Upper lobe of right lung (tissue), 1 donor: ENCODE measurements around the gene RELT. TPM values are rescaled to one million over a fixed set of nuclear protein-coding genes. Genes with fewer than 3 reads are reported as not detected.

ENCODE experiments used
- ATAC-seq: fragments of 200-7000 bp; cut with Tn5 transposase; one replicate; pipeline ENCODE4 v1.9.1; 2020; ENCODE audit warnings: mild to moderate bottlenecking, moderate library complexity
- DNase-seq: peaks from one replicate; pipeline ENCODE4 v3.0.0-alpha.2; 2020
- H3K27ac ChIP-seq: fragments of 200-600 bp; one replicate; pipeline ENCODE4 v1.8.0; 2022
- H3K27me3 ChIP-seq: fragments of 200-600 bp; one replicate; pipeline ENCODE4 v1.8.0; 2022; ENCODE audit warnings: mild to moderate bottlenecking
- H3K36me3 ChIP-seq: fragments of 200-600 bp; one replicate; pipeline ENCODE4 v1.8.0; 2022
- H3K4me1 ChIP-seq: fragments of 200-600 bp; one replicate; pipeline ENCODE4 v1.8.0; 2022
- H3K4me3 ChIP-seq: fragments of 200-600 bp; one replicate; pipeline ENCODE4 v1.8.0; 2022; ENCODE audit warnings: mild to moderate bottlenecking
- H3K9me3 ChIP-seq: fragments of 200-600 bp; one replicate; pipeline ENCODE4 v1.8.0; 2022
- intact Hi-C: fragments of 100-400 bp; cut with DNase I; formaldehyde crosslinking; loops from one replicate; pipeline ENCODE4 v1.11.0; 2022
- total RNA-seq: library from RNA; stranded (reverse); fragmentation: NEBNext Ultra II Directional; extraction: Animal tissue kit (Norgen Biotek cat#: 25700); gene quantifications from one replicate; pipeline ENCODE4 v1.2.1, GENCODE V29; 2021
- TF ChIP-seq, protein P1 (sequence below): fragments of 200-600 bp; IDR thresholded peaks from one replicate; pipeline ENCODE4 v1.8.0; 2022; ENCODE audit warnings: antibody characterized with exemption
- donor health status: DM: no; HTN: yes; CAD: no; lungs with severe emphysema.

RELT gene
- total RNA-seq, 1 donor from 2014 or later = 11.7 TPM

DNA sequence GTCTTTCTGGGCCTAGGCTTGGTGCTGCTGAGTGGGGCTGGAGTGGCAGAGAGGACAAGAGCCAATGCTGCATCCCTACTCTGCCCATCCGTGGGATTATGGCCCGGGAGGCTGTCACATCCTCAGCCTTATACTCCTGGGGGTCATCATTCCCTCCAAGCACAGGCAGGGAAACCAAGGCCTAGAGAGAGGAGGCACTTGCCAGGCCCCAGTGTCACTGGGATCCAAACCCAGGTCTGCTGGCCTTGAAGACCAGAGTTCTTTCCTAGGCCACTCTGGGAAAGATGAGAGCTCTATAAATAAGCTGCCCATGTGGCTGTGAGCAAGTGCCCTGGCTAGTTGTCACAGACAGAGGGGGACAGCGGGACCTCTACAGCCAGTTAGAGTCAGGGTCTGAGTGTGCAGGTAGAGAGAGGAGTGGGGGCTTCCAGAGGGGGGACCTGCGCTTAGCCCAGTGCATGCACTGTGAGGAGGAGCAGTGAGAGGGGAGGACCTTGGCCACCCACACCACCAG is 4.8 kb downstream of the RELT start:
- H3K27ac ChIP-seq = no peak overlapping the region
- no peak overlapping the region for H3K4me3 ChIP-seq
- no peaks in the 10 kb centered on the region for H3K36me3 ChIP-seq
- H3K4me1 ChIP-seq = peaks cover 45% of the 10 kb centered on the region
- ATAC-seq (no peak), DNase-seq (no peak)
- intact Hi-C loops = no loop called here
- H3K27me3 ChIP-seq = no peaks in the 10 kb centered on the region
- TF ChIP-seq, protein P1, sequence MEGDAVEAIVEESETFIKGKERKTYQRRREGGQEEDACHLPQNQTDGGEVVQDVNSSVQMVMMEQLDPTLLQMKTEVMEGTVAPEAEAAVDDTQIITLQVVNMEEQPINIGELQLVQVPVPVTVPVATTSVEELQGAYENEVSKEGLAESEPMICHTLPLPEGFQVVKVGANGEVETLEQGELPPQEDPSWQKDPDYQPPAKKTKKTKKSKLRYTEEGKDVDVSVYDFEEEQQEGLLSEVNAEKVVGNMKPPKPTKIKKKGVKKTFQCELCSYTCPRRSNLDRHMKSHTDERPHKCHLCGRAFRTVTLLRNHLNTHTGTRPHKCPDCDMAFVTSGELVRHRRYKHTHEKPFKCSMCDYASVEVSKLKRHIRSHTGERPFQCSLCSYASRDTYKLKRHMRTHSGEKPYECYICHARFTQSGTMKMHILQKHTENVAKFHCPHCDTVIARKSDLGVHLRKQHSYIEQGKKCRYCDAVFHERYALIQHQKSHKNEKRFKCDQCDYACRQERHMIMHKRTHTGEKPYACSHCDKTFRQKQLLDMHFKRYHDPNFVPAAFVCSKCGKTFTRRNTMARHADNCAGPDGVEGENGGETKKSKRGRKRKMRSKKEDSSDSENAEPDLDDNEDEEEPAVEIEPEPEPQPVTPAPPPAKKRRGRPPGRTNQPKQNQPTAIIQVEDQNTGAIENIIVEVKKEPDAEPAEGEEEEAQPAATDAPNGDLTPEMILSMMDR = no peak
- H3K9me3 ChIP-seq = no peaks in the 10 kb centered on the region

DNA sequence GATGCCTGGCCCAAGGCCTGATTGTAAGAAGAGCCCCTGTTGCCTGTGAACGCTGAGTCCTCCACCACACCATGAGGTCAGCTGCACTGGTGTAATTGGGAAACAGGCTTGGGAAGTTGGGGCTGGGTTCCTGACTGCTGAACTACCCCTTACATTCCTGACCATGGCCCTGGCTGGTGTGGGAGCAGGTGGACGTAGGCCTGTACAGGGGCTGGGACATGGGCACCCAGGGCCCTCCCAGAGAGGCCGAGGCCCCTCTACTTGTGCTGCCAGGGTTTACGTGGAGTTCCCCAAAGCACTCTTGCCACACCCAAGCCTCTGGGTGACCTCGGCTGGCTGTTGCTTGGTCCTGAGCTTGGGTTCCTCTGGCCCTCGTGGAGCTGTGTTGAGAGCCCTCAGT is 5.4 kb downstream of the RELT start:
- Histone ChIP-seq H3K4me3 (no peak overlapping the region), H3K27ac (peak overlapping the region; percentile 3), H3K9me3 (no peaks in the 10 kb centered on the region), H3K4me1 (peaks cover 45% of the 10 kb centered on the region), H3K27me3 (no peaks in the 10 kb centered on the region), H3K36me3 (no peaks in the 10 kb centered on the region)
- peak; percentile 6 for ATAC-seq
- DNase-seq = no peak
- TF ChIP-seq, protein P1 = no peak
- intact Hi-C loops = no loop called here

DNA sequence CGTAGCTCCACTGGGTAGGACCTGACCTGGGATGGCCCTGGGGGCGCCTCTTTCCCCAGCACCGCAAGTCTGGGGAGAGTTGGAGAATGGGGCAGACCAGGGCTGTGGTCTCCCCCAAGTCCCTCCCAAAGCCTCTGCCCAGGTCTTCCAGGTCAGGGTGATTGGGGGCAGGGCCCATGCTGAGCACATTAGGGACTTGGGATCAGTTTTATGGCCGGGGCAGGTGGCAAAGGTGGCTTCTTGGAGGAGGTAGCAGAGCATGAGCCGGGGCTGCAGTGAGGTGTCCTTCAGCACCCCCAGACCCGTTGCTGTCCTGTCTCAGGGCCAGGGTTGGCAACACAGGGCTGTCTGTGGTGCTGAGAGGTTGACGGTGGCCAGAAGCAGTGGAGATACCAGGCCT is 6.0 kb downstream of the RELT start:
- ATAC-seq (no peak), DNase-seq (no peak)
- Histone ChIP-seq H3K4me3 (no peak overlapping the region), H3K9me3 (no peaks in the 10 kb centered on the region), H3K27me3 (no peaks in the 10 kb centered on the region), H3K27ac (peak overlapping the region; percentile 3), H3K36me3 (no peaks in the 10 kb centered on the region), H3K4me1 (peaks cover 49% of the 10 kb centered on the region)
- intact Hi-C loops = no loop called here
- TF ChIP-seq, protein P1 = no peak

DNA sequence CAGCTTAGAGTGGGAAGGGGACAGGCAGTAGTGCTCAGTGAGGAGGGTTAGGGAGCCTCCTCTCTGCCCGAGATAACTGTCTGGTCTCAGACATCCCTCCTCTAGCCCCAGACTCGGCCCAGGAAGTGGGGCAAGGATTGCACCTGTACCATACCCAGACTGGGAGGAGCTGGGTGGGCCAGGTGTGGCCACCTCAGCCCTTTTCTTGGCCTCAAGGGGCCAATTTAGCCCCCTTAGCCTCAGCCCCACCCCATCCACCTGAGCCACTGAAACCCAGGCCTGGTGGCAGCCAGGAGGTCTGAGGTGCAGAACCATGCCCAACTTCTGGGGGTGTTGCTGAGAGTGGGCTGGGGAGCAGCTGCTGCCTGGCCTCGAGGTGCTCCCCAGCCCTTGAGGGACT is 6.5 kb downstream of the RELT start:
- peak overlapping the region; percentile 6 for H3K27ac ChIP-seq
- H3K9me3 ChIP-seq = no peaks in the 10 kb centered on the region
- ATAC-seq (no peak), DNase-seq (no peak)
- no peaks in the 10 kb centered on the region for H3K36me3 ChIP-seq
- TF ChIP-seq, protein P1 = no peak
- intact Hi-C loops = no loop called here
- H3K4me3 ChIP-seq = no peak overlapping the region
- no peaks in the 10 kb centered on the region for H3K27me3 ChIP-seq
- H3K4me1 ChIP-seq = peaks cover 55% of the 10 kb centered on the region

DNA sequence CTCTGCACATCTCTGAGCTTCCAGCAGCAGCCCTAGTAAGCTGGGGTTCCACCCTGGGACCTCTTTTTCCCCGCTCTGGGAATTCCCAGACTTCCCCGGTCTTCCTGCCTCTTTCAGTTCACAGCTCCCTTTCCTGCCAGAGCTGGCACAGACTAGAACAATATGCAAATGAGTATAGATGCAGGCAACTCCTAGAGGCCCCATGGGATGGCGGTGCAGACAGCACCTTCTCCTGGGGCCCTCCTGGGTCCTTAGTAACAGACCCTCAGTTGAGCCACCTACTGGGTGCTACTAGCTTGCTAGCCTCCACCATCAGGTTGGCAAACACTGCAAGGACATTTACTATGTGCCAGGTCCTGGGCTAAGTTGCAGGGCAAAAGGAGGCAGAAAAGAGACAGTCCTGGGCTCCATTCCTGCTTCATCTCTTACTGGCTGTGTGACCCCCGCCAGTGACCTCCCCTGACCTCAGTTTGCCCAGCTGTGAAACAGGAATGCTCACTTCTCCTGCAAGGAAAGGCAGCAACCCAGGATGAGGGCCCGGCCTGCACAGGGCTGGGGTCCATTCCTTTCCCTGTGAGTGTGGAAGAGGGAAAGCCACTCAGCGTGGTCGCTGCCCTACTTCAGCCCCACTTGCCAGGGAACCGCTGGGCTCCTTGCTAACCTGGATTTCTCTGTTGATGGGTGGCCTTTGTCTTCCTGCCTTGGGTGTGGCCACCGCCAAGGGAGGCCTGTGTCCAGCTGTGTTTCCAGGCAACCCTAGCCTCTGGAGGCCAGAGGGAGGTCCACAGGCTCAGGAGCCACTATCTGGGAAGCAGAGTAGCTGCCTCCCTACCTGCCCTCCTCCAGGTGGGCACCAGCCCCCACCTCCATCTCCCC is 7.3 kb downstream of the RELT start:
- no peaks in the 10 kb centered on the region for H3K27me3 ChIP-seq
- H3K36me3 ChIP-seq = no peaks in the 10 kb centered on the region
- DNase-seq (no peak), ATAC-seq (no peak)
- no peaks in the 10 kb centered on the region for H3K9me3 ChIP-seq
- no peak overlapping the region for H3K4me3 ChIP-seq
- TF ChIP-seq, protein P1 = no peak
- intact Hi-C loops = no loop called here
- H3K27ac ChIP-seq = peak overlapping the region; percentile 6
- H3K4me1 ChIP-seq = peaks cover 62% of the 10 kb centered on the region
